Transverse colon (tissue), 4 donors: ENCODE results near the gene MED12L.

Experiments
- EP300 ChIP-seq: sonication (generic); formaldehyde crosslinking; IDR thresholded peaks from one replicate; pipeline ENCODE4 v1.6.1; 2017; ENCODE audit warnings: antibody characterized with exemption, low read depth
- POLR2A ChIP-seq: fragments of 450-650 bp; IDR thresholded peaks from one replicate; pipeline ENCODE4 v1.6.1; 2016; ENCODE audit warnings: antibody characterized with exemption, mild to moderate bottlenecking, moderate library complexity
- POLR2AphosphoS5 ChIP-seq, 3 donors: sonication (generic); formaldehyde crosslinking; IDR thresholded peaks; one replicate each; pipeline ENCODE4 v1.6.1; 2016; ENCODE audit warnings: antibody characterized with exemption in 3 of 3
- TF ChIP-seq, protein P1 (sequence below), 5 experiments: fragments of 200-600 bp in 3 of 5; fragments of 450-650 bp in 2 of 5; sonication (generic) in 3 of 5; IDR thresholded peaks; 1 replicate in 2 of 5; 2 replicates in 3 of 5; pipeline ENCODE4 v1.5.1; 2016 to 2017; ENCODE audit warnings: antibody characterized with exemption in 5 of 5, inconsistent platforms in 3 of 5, mild to moderate bottlenecking in 2 of 5, moderate library complexity in 1 of 5

DNA sequence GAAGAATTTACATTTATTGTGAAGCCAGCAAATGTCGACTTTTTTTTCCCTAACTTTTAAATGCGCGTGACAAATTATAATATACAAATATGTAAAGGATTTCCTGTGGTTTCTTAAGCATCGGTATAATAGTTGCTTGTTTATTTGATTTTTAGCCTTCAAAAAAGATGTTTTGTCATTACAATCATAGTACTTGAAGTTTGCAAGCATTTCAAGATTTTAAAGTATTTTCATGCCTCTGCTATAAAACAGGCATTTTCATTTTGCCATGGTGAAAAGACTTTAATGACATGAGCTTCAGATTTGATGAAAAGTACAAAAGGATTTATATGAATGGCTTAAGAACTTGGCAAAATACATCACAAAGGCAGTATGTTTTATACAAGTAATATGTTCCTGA lies 308.5 kb downstream of the MED12L start:
- TF ChIP-seq, protein P1, sequence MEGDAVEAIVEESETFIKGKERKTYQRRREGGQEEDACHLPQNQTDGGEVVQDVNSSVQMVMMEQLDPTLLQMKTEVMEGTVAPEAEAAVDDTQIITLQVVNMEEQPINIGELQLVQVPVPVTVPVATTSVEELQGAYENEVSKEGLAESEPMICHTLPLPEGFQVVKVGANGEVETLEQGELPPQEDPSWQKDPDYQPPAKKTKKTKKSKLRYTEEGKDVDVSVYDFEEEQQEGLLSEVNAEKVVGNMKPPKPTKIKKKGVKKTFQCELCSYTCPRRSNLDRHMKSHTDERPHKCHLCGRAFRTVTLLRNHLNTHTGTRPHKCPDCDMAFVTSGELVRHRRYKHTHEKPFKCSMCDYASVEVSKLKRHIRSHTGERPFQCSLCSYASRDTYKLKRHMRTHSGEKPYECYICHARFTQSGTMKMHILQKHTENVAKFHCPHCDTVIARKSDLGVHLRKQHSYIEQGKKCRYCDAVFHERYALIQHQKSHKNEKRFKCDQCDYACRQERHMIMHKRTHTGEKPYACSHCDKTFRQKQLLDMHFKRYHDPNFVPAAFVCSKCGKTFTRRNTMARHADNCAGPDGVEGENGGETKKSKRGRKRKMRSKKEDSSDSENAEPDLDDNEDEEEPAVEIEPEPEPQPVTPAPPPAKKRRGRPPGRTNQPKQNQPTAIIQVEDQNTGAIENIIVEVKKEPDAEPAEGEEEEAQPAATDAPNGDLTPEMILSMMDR (IDR thresholded peaks at IDR 0.05), result no peak
- no peak for TF ChIP-seq POLR2AphosphoS5 (IDR thresholded peaks at IDR 0.05)
- no peak for TF ChIP-seq POLR2A
- TF ChIP-seq EP300, result no peak
